SK-N-SH (cell line): ENCODE measurements around the gene HIVEP2. TPM values are rescaled to one million over a fixed set of nuclear protein-coding genes. Genes with fewer than 3 reads are reported as not detected.
A peak's percentile ranks its signal among the peaks of the same experiment; 100 is the strongest.

Experiments used
- CTCF ChIA-PET: fragments of 300-600, 350-600 bp; formaldehyde crosslinking; extraction: SDS; loops from one replicate; lab custom pipeline; 2021; lab: Yijun Ruan, JAX
- POLR2A ChIA-PET: fragments of 350-600 bp; sonication (Branson Sonifier 250); formaldehyde crosslinking; extraction: SDS; loops from one replicate; lab custom pipeline; 2020; ENCODE audit warnings: antibody characterized with exemption, inconsistent platforms; lab: Yijun Ruan, JAX
- DNase-seq: peaks from one replicate; pipeline ENCODE4 v3.0.0; 2012
- H2AFZ ChIP-seq: fragments of 200-600 bp; sonication (generic); 2 replicates; pipeline ENCODE4 v1.8.1; 2016; ENCODE audit warnings: antibody characterized with exemption, mild to moderate bottlenecking, low read depth
- H3F3A ChIP-seq: fragments of 200-600 bp; sonication (generic); replicated peaks from 2 replicates; pipeline ENCODE3; 2016; ENCODE audit warnings: antibody characterized with exemption, mild to moderate bottlenecking; ENCODE audit not compliant: insufficient read depth
- H3K27ac ChIP-seq, 2 experiments: fragments of 200-500 bp in 1 of 2; fragments of 200-600 bp in 1 of 2; sonication (Bioruptor generic) in 1 of 2; sonication (generic), shearing (Covaris generic) in 1 of 2; 2 replicates each; pipeline versions ENCODE4 v1.5.1 to v1.6.1; 2014 to 2016; ENCODE audit warnings: low read depth in 2 of 2, inconsistent platforms in 1 of 2, low read length in 1 of 2, mild to moderate bottlenecking in 1 of 2, mixed read lengths in 1 of 2
- H3K27me3 ChIP-seq: fragments of 200-600 bp; sonication (generic), shearing (Covaris generic); 2 replicates; pipeline ENCODE4 v1.6.1; 2016; ENCODE audit warnings: mixed run types; ENCODE audit not compliant: insufficient read depth
- H3K36me3 ChIP-seq, 2 experiments: fragments of 200-500 bp in 1 of 2; fragments of 200-600 bp in 1 of 2; sonication (Bioruptor generic) in 1 of 2; sonication (generic) in 1 of 2; replicated peaks in 1 of 2; 2 replicates each; pipeline versions ENCODE3 to v1.5.1; 2014 to 2016; ENCODE audit warnings: low read length in 1 of 2, mild to moderate bottlenecking in 1 of 2; ENCODE audit not compliant: insufficient read depth in 2 of 2, control insufficient read depth in 1 of 2
- H3K4me1 ChIP-seq, 2 experiments: fragments of 200-500 bp in 1 of 2; fragments of 200-600 bp in 1 of 2; sonication (Bioruptor generic) in 1 of 2; sonication (generic), shearing (Covaris generic) in 1 of 2; 2 replicates each; pipeline versions ENCODE4 v1.5.1 to v1.6.1; 2014 to 2016; ENCODE audit warnings: low read depth in 1 of 2, low read length in 1 of 2, mixed run types in 1 of 2; ENCODE audit not compliant: insufficient read depth in 2 of 2, control insufficient read depth in 1 of 2
- H3K4me2 ChIP-seq: fragments of 200-600 bp; sonication (generic), shearing (Covaris generic); 2 replicates; pipeline ENCODE4 v1.6.1; 2017; ENCODE audit warnings: mixed run types
- H3K4me3 ChIP-seq, 2 experiments: fragments of 200-500 bp in 1 of 2; fragments of 200-600 bp in 1 of 2; sonication (Bioruptor generic) in 1 of 2; sonication (generic), shearing (Covaris generic) in 1 of 2; 2 replicates each; pipeline versions ENCODE4 v1.5.1 to v1.8.1; 2014 to 2016; ENCODE audit warnings: low read depth in 2 of 2, inconsistent platforms in 1 of 2, low read length in 1 of 2, mild to moderate bottlenecking in 1 of 2, mixed read lengths in 1 of 2, moderate library complexity in 1 of 2
- H3K79me2 ChIP-seq: fragments of 200-600 bp; sonication (generic); 2 replicates; pipeline ENCODE4 v1.8.1; 2017; ENCODE audit warnings: mild to moderate bottlenecking; ENCODE audit not compliant: insufficient read depth
- H3K9ac ChIP-seq: fragments of 200-600 bp; sonication (generic); 2 replicates; pipeline ENCODE4 v1.6.1; 2017; ENCODE audit warnings: mixed run types
- H3K9me2 ChIP-seq: fragments of 200-600 bp; sonication (generic); 2 replicates; pipeline ENCODE4 v1.6.1; 2017; ENCODE audit warnings: mixed run types
- H3K9me3 ChIP-seq: fragments of 200-600 bp; sonication (generic); 2 replicates; pipeline ENCODE4 v1.6.1; 2017; ENCODE audit warnings: mixed run types, mild to moderate bottlenecking, moderate library complexity
- H4K20me1 ChIP-seq: fragments of 200-600 bp; sonication (generic); 2 replicates; pipeline ENCODE4 v1.6.1; 2017; ENCODE audit warnings: mild to moderate bottlenecking, mixed run types; ENCODE audit not compliant: insufficient read depth
- ELF1 ChIP-seq: IDR thresholded peaks from 2 replicates; pipeline ENCODE4 v1.4.0; 2012
- EZH2phosphoT487 ChIP-seq: fragments of 200-600 bp; sonication (generic); IDR thresholded peaks from 2 replicates; pipeline ENCODE4 v1.6.1; 2017; ENCODE audit warnings: low read depth, mixed run types, mild to moderate bottlenecking, antibody characterized with exemption, moderate library complexity, borderline replicate concordance
- FOXM1 ChIP-seq: IDR thresholded peaks from 2 replicates; pipeline ENCODE4 v1.4.0; 2012; ENCODE audit warnings: low read depth, mild to moderate bottlenecking
- JUND ChIP-seq: IDR thresholded peaks from 2 replicates; pipeline ENCODE4 v1.4.0; 2012
- MXI1 ChIP-seq: IDR thresholded peaks from 2 replicates; pipeline ENCODE4 v1.6.1; 2012; ENCODE audit warnings: mild to moderate bottlenecking, low read depth, low read length, improper control_type of control experiment
- NFIC ChIP-seq: IDR thresholded peaks from 2 replicates; pipeline ENCODE4 v1.4.0; 2012; ENCODE audit warnings: borderline replicate concordance
- RXRA ChIP-seq: IDR thresholded peaks from 2 replicates; pipeline ENCODE4 v1.4.0; 2012; ENCODE audit warnings: low read depth, mild to moderate bottlenecking, borderline replicate concordance
- SMC3 ChIP-seq: IDR thresholded peaks from 2 replicates; pipeline ENCODE4 v1.6.1; 2012; ENCODE audit warnings: low read depth, low read length, improper control_type of control experiment
- WGBS: methylation state at CpG from one replicate; pipeline ENCODE4 v1.1.6; 2017; ENCODE audit warnings: low lambda C conversion rate; 5-methylcytosine and 5-hydroxymethylcytosine counted together
- polyA plus RNA-seq, 3 experiments: library from polyadenylated mRNA; depleted of rRNA; stranded (reverse); fragments of >200 nt; gene quantifications; 2 replicates each; pipeline ENCODE4 v1.2.3, GENCODE V29; 2012
- TF ChIP-seq, protein P1 (sequence below): IDR thresholded peaks from 2 replicates; pipeline ENCODE4 v1.4.0; 2012; ENCODE audit warnings: low read depth
- TF ChIP-seq, protein P2 (sequence below): IDR thresholded peaks from 2 replicates; pipeline ENCODE4 v1.6.1; 2012; ENCODE audit warnings: mild to moderate bottlenecking, low read depth, low read length, moderate library complexity
- TF ChIP-seq, protein P3 (sequence below): fragments of 200-600 bp; sonication (generic); IDR thresholded peaks from 2 replicates; pipeline ENCODE4 v1.6.1; 2017; ENCODE audit warnings: antibody characterized with exemption, mild to moderate bottlenecking, moderate library complexity
- TF ChIP-seq, protein P4 (sequence below): fragments of 150-350 bp; IDR thresholded peaks from 2 replicates; pipeline ENCODE4 v1.6.1; 2017; ENCODE audit warnings: antibody characterized with exemption, low read length, low read depth, borderline replicate concordance

Gene HIVEP2
- polyA plus RNA-seq, 1 of the 3 experiments (the other 2 are of a cell fraction), result 2.5 TPM

DNA sequence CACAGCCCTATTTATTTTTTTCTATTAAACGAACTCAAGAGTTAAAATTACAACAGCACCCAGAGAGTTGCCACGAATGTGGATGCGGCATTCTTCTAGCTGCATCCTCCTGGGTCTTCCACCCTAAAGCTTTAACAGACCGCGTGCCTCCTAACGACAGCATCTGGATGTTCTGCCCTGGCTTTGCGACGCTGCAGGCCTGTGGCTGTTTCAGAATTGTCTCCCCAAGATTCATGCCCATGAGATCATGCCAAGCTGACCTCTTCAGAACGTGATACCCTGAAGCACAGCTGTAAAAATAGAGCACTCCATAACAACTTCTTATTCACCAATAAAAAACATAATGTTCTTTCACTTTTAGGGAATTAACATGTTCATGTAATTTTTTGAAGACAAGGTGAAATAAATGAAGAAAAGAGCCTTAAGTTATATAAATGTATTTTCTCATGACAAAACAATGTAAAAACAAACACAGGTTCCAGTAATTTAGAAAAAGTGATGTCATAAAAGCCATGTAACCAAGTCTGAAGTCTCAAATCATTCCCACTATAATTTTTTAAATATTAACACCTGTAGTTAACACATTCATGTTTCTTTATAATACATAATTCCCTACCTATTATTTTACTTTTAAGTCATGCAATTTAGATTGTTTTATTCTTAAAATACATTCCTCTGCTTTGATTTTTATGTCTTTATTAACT is 26.5 kb downstream of the HIVEP2 start:
- Histone ChIP-seq H3K79me2 (peaks cover 20% of the 10 kb centered on the region; the same call in 1 of the 2 replicates), H3K4me2 (no peak overlapping the region), H3K4me1 (peaks cover 0 to 3% of the 10 kb centered on the region in 2 experiments; a peak in 2 of 4 replicates), H3K9ac (no peak overlapping the region), H4K20me1 (no peaks in the 10 kb centered on the region), H3K4me3 (no peak overlapping the region), H2AFZ (no peak overlapping the region), H3K27me3 (no peaks in the 10 kb centered on the region)
- 97% methylated on average over 9 of the region's 9 CpGs for WGBS
- peak; percentile 12 for DNase-seq
- POLR2A ChIA-PET, result no interaction called here
- TF ChIP-seq NFIC (no peak), EZH2phosphoT487 (no peak), RXRA (no peak), JUND (no peak), MXI1 (no peak), ELF1 (no peak), FOXM1 (no peak), SMC3 (no peak)
- TF ChIP-seq, protein P1, sequence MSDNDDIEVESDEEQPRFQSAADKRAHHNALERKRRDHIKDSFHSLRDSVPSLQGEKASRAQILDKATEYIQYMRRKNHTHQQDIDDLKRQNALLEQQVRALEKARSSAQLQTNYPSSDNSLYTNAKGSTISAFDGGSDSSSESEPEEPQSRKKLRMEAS, result no peak
- TF ChIP-seq, protein P2, sequence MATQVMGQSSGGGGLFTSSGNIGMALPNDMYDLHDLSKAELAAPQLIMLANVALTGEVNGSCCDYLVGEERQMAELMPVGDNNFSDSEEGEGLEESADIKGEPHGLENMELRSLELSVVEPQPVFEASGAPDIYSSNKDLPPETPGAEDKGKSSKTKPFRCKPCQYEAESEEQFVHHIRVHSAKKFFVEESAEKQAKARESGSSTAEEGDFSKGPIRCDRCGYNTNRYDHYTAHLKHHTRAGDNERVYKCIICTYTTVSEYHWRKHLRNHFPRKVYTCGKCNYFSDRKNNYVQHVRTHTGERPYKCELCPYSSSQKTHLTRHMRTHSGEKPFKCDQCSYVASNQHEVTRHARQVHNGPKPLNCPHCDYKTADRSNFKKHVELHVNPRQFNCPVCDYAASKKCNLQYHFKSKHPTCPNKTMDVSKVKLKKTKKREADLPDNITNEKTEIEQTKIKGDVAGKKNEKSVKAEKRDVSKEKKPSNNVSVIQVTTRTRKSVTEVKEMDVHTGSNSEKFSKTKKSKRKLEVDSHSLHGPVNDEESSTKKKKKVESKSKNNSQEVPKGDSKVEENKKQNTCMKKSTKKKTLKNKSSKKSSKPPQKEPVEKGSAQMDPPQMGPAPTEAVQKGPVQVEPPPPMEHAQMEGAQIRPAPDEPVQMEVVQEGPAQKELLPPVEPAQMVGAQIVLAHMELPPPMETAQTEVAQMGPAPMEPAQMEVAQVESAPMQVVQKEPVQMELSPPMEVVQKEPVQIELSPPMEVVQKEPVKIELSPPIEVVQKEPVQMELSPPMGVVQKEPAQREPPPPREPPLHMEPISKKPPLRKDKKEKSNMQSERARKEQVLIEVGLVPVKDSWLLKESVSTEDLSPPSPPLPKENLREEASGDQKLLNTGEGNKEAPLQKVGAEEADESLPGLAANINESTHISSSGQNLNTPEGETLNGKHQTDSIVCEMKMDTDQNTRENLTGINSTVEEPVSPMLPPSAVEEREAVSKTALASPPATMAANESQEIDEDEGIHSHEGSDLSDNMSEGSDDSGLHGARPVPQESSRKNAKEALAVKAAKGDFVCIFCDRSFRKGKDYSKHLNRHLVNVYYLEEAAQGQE, result no peak
- TF ChIP-seq, protein P3, sequence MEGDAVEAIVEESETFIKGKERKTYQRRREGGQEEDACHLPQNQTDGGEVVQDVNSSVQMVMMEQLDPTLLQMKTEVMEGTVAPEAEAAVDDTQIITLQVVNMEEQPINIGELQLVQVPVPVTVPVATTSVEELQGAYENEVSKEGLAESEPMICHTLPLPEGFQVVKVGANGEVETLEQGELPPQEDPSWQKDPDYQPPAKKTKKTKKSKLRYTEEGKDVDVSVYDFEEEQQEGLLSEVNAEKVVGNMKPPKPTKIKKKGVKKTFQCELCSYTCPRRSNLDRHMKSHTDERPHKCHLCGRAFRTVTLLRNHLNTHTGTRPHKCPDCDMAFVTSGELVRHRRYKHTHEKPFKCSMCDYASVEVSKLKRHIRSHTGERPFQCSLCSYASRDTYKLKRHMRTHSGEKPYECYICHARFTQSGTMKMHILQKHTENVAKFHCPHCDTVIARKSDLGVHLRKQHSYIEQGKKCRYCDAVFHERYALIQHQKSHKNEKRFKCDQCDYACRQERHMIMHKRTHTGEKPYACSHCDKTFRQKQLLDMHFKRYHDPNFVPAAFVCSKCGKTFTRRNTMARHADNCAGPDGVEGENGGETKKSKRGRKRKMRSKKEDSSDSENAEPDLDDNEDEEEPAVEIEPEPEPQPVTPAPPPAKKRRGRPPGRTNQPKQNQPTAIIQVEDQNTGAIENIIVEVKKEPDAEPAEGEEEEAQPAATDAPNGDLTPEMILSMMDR, result no peak
- TF ChIP-seq, protein P4, sequence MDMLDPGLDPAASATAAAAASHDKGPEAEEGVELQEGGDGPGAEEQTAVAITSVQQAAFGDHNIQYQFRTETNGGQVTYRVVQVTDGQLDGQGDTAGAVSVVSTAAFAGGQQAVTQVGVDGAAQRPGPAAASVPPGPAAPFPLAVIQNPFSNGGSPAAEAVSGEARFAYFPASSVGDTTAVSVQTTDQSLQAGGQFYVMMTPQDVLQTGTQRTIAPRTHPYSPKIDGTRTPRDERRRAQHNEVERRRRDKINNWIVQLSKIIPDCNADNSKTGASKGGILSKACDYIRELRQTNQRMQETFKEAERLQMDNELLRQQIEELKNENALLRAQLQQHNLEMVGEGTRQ, result no peak
- TF ChIP-seq, all 33 proteins: peak for 0
- peaks cover 0 to 7% of the 10 kb centered on the region in 2 experiments for H3K36me3 ChIP-seq
- H3K9me2 ChIP-seq, result no peaks in the 10 kb centered on the region; the same call in 1 of the 2 replicates
- H3K9me3 ChIP-seq, result no peaks in the 10 kb centered on the region
- H3K27ac ChIP-seq, result no peak overlapping the region
- CTCF ChIA-PET, result no interaction called here
- H3F3A ChIP-seq, result peaks cover 4% of the 10 kb centered on the region
